Activated B cell treated with CpG ODN at 0.5 μM for 24 hours (primary cell): ENCODE measurements around the gene MARCHF11. TPM values are rescaled to one million over a fixed set of nuclear protein-coding genes. Genes with fewer than 3 reads are reported as not detected.

Source experiments
- ATAC-seq: fragments of 200-7000 bp; cut with Tn5 transposase; one replicate; pipeline ENCODE4 v1.10.0; 2021; ENCODE audit warnings: low read depth, mild to moderate bottlenecking, moderate library complexity
- CTCF ChIA-PET: fragments of 350-600 bp; sonication (Branson Sonifier 250); formaldehyde crosslinking; loops from one replicate; lab custom pipeline; 2021; ENCODE audit warnings: antibody characterized with exemption; lab: Charles Lee
- POLR2A ChIA-PET: fragments of 350-600 bp; sonication (Branson Sonifier 250); formaldehyde crosslinking; loops from one replicate; lab custom pipeline; 2021; ENCODE audit warnings: antibody characterized with exemption; lab: Charles Lee
- DNase-seq: peaks from one replicate; pipeline ENCODE4 v3.0.0; 2022
- H3K27ac Mint-ChIP-seq: one replicate; pipeline ENCODE4 v1.8.0; 2020; ENCODE audit warnings: mixed read lengths
- H3K27me3 Mint-ChIP-seq: one replicate; pipeline ENCODE4 v1.8.0; 2021; ENCODE audit warnings: mixed read lengths
- H3K36me3 Mint-ChIP-seq: one replicate; pipeline ENCODE4 v1.8.0; 2021; ENCODE audit warnings: low read depth, mixed read lengths
- H3K4me1 Mint-ChIP-seq: one replicate; pipeline ENCODE4 v1.8.0; 2021; ENCODE audit warnings: mixed read lengths
- H3K4me3 Mint-ChIP-seq: one replicate; pipeline ENCODE4 v1.8.0; 2020; ENCODE audit warnings: mild to moderate bottlenecking, mixed read lengths
- H3K9me3 Mint-ChIP-seq: one replicate; pipeline ENCODE4 v1.8.0; 2020; ENCODE audit warnings: mixed read lengths
- intact Hi-C: fragments of 100-400 bp; cut with micrococcal nuclease; formaldehyde crosslinking; loops from one replicate; pipeline ENCODE4 v1.15.1; 2024
- total RNA-seq: library from RNA; stranded (reverse); gene quantifications from 2 replicates; pipeline ENCODE4 v1.2.3, GENCODE V29; 2022
- TF ChIP-seq, protein P1 (sequence below): fragments of 200-600 bp; IDR thresholded peaks from one replicate; pipeline ENCODE4 v1.8.0; 2022; ENCODE audit warnings: antibody characterized with exemption, mild to moderate bottlenecking

MARCHF11 gene, protein sequence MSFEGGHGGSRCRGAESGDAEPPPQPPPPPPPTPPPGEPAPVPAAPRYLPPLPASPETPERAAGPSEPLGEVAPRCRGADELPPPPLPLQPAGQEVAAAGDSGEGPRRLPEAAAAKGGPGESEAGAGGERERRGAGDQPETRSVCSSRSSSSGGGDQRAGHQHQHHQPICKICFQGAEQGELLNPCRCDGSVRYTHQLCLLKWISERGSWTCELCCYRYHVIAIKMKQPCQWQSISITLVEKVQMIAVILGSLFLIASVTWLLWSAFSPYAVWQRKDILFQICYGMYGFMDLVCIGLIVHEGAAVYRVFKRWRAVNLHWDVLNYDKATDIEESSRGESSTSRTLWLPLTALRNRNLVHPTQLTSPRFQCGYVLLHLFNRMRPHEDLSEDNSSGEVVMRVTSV
- not detected in 2 replicates for total RNA-seq

DNA sequence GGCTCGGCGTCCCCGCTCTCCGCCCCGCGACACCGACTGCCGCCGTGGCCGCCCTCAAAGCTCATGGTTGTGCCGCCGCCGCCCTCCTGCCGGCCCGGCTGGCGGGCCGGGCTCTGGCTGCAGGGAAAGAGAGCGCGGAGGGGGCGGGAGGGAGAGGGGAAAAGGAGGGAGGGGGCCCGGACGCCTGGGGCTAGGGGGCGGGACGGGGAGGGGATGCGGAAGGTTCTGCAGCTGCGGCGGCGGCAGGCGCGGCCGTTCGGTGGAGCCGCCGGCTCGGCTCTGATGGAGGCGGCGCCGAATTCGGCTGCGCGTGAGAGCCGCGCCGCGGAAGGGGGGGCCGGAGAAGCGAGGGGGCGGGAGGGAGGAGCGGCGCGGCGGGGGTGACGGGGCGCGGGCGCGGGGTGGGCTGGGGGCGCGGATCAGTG lies at the start of gene MARCHF11:
Gene MARCHF11 (minus strand): TSS at position 281 of the 425 bp plus-strand sequence. CDS start 216 bp downstream, at position 65.
- no peak within 1 kb of the TSS for H3K4me3 Mint-ChIP-seq

DNA sequence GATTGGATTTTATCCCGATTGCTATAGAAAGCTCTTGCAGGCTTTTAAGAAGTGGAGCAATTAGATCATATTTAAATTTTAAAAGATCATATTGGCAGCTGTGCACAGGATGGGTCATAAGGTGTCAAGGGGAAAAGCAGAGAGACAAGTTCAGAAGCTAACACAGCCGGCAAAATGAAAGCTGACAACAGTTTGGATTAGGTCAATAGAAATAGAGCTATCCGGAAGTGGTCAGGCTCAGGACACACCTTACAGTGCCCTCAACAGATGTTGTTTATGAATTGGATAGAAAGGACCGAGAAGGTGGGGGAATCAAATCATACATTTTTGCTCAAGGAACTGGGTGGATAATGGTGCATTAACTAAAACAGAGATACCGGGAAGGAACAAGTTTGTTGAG lies 46.3 kb upstream of the MARCHF11 start:
- no peaks in the 10 kb centered on the region for H3K36me3 Mint-ChIP-seq
- POLR2A ChIA-PET = no interaction called here
- intact Hi-C loops = no loop called here
- H3K4me3 Mint-ChIP-seq = no peak overlapping the region
- H3K4me1 Mint-ChIP-seq = no peaks in the 10 kb centered on the region
- no peaks in the 10 kb centered on the region for H3K27me3 Mint-ChIP-seq
- CTCF ChIA-PET = no interaction called here
- TF ChIP-seq, protein P1, sequence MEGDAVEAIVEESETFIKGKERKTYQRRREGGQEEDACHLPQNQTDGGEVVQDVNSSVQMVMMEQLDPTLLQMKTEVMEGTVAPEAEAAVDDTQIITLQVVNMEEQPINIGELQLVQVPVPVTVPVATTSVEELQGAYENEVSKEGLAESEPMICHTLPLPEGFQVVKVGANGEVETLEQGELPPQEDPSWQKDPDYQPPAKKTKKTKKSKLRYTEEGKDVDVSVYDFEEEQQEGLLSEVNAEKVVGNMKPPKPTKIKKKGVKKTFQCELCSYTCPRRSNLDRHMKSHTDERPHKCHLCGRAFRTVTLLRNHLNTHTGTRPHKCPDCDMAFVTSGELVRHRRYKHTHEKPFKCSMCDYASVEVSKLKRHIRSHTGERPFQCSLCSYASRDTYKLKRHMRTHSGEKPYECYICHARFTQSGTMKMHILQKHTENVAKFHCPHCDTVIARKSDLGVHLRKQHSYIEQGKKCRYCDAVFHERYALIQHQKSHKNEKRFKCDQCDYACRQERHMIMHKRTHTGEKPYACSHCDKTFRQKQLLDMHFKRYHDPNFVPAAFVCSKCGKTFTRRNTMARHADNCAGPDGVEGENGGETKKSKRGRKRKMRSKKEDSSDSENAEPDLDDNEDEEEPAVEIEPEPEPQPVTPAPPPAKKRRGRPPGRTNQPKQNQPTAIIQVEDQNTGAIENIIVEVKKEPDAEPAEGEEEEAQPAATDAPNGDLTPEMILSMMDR = no peak
- DNase-seq (no peak), ATAC-seq (no peak)
- H3K9me3 Mint-ChIP-seq = no peaks in the 10 kb centered on the region
- H3K27ac Mint-ChIP-seq = no peak overlapping the region

More for the DNA sequence above, at the start of gene MARCHF11:
- CTCF ChIA-PET = no interaction called here
- Mint-ChIP-seq H3K27ac (no peak within 1 kb of the TSS), H3K36me3 (no peaks in the 10 kb centered on the region), H3K4me1 (no peaks in the 10 kb centered on the region), H3K9me3 (no peaks in the 10 kb centered on the region), H3K27me3 (peaks cover 30% of the 10 kb centered on the region)
- intact Hi-C loops = no loop called here
- POLR2A ChIA-PET = no interaction called here
- no peak for ATAC-seq
- TF ChIP-seq, protein P1 = no peak
- DNase-seq = no peak

DNA sequence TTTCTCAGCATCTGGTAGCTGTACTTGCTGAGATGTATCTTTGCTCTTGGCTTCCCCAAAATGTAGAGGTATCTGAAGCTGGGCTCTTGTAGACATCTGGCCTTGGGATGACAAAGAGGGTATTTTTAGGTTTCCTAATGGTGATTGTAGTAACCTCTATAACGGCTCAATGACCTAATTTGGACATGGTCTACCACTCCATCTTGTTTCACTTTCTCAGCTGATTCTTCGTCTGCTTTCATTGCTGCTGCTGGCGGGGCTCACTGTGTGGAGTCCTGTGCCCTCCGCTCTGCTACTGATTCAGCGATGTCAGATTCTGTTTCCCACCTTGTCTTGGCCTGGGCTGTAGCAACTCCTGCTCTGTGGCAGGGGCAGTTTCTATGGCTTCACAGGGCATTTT lies 12.7 kb upstream of the MARCHF11 start:
- CTCF ChIA-PET = no interaction called here
- H3K36me3 Mint-ChIP-seq = no peaks in the 10 kb centered on the region
- intact Hi-C loops = no loop called here
- no peak overlapping the region for H3K4me3 Mint-ChIP-seq
- ATAC-seq = no peak
- peaks cover 3% of the 10 kb centered on the region for H3K9me3 Mint-ChIP-seq
- DNase-seq = no peak
- TF ChIP-seq, protein P1 = no peak
- H3K27me3 Mint-ChIP-seq = no peaks in the 10 kb centered on the region
- H3K4me1 Mint-ChIP-seq = no peaks in the 10 kb centered on the region
- POLR2A ChIA-PET = no interaction called here
- no peak overlapping the region for H3K27ac Mint-ChIP-seq

DNA sequence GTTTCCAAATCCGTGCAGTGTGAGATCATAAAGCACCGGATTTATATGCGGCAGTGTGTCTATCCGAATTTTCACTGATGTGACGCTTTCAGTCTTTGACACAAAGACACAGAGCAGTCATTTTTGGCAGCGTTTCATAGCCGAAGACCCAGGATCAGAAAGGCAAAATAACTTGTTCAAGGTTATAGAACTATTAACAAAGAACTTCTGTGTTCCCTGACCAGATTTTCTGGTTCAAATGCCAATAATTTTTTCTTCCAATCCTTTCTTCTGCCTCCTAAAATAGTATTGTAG lies 1.1 kb upstream of the MARCHF11 start:
- POLR2A ChIA-PET = no interaction called here
- H3K27ac Mint-ChIP-seq = no peak overlapping the region
- no peak for DNase-seq
- ATAC-seq = no peak
- peaks cover 30% of the 10 kb centered on the region for H3K27me3 Mint-ChIP-seq
- H3K9me3 Mint-ChIP-seq = no peaks in the 10 kb centered on the region
- H3K4me1 Mint-ChIP-seq = no peaks in the 10 kb centered on the region
- TF ChIP-seq, protein P1 = no peak
- intact Hi-C loops = no loop called here
- CTCF ChIA-PET = no interaction called here
- no peak overlapping the region for H3K4me3 Mint-ChIP-seq
- H3K36me3 Mint-ChIP-seq = no peaks in the 10 kb centered on the region

DNA sequence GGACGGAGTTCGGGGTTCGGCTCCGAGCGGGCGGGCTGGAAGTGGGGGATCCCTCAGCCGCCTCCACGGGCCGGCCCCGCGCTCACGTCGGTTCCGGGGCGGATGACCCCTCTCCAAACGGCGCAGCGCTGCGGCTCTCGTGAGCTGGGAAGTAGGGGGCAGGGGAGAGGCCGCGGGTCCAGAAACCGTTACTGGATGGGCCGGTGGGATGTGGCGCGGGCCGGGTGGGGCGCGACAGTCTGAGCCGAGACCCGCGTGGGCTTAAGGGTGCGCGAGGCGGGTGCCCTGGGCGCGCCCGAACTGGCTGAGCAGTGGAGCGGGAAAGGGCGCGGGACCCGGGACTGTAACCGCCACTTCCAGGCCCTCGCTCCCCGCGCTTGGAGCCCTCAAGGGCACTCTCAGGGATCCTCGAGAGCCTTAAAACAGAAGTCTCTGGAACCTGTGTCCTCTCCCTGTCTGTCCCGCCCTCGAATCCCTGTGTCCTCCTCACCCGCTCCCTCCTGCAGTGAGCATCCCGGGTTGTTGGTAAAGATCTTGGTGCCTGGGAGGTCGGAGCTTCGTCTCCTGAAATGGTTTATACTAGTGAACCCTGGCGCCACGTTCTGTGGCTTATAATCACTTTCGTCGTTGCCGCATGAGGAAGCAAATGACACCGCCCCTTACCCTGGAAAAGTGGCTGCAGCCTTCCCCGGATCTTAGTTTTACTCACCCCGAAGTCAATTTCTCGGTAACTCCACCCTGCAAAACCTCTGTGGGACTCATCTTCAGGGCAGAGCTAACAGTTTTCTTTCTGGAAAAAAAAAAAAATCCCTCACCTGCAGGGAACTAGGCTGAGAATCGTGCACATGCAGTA lies 571 bp upstream of the MARCHF11 start:
- no peaks in the 10 kb centered on the region for H3K36me3 Mint-ChIP-seq
- H3K4me3 Mint-ChIP-seq = no peak overlapping the region
- H3K27me3 Mint-ChIP-seq = peaks cover 30% of the 10 kb centered on the region
- CTCF ChIA-PET = no interaction called here
- H3K27ac Mint-ChIP-seq = no peak overlapping the region
- TF ChIP-seq, protein P1 = no peak
- no peaks in the 10 kb centered on the region for H3K9me3 Mint-ChIP-seq
- DNase-seq = no peak
- no peaks in the 10 kb centered on the region for H3K4me1 Mint-ChIP-seq
- POLR2A ChIA-PET = no interaction called here
- intact Hi-C loops = no loop called here
- no peak for ATAC-seq
